GM13976 (cell line): Measurements from ENCODE around the gene PRMT2.
"Not testable (repeated sequence)": the region's sequence is repeated elsewhere in the genome, so short reads cannot be mapped to it uniquely, and the experiment has no call there.

ENCODE experiments used
- DNase-seq: peaks from one replicate; pipeline ENCODE4 v3.0.0; 2012; ENCODE audit warnings: low spot score
- in situ Hi-C: fragments of 300-500 bp; cut with MboI; formaldehyde crosslinking; loops from one replicate; pipeline ENCODE4 v1.12.0; 2022; ENCODE audit warnings: low sequenced_read_pairs, mixed read lengths, inconsistent platforms; ENCODE audit not compliant: unreplicated experiment
- TF ChIP-seq, protein P1 (sequence below): IDR thresholded peaks from 2 replicates; pipeline ENCODE4 v1.5.1; 2012; ENCODE audit warnings: borderline replicate concordance, mild to moderate bottlenecking; ENCODE audit not compliant: insufficient read depth; ENCODE audit errors: extremely low read depth, missing control alignments, control extremely low read depth

Gene PRMT2

DNA sequence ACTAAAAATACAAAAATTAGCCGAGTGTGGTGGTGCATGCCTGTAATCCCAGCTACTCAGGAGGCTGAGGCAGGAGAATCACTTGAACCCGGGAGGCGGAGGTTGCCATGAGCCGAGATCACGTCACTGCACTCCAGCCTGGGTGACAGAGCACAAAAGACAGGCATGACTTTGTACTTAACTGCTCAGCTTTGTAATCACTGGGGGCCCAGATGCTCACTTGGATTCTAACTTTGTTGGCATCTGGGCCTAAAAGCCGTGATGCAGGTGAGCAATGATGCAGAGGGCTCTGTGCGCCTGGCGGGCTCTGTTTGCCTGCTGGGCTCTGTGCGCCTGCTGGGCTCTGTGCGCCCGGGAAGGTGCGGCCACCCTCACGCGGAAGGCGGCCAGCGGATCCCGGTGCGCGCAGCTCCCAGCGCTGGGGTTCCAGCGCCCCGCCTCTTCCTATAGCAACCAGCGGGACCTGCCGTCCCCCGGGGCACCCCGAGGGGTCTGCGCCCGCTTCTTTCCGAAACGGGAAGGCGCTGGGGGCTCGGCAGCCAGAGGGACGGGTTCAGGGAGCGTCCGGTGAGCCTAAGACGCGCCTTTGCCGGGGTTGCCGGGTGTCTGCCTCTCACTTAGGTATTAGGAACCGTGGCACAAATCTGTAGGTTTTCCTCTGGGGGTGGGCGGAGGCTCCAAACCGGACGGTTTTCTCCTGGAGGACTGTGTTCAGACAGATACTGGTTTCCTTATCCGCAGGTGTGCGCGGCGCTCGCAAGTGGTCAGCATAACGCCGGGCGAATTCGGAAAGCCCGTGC, 31.7 kb downstream of the PRMT2 start:
- in situ Hi-C loops, result no loop called here
- peak; percentile 62 for DNase-seq
- TF ChIP-seq, protein P1, sequence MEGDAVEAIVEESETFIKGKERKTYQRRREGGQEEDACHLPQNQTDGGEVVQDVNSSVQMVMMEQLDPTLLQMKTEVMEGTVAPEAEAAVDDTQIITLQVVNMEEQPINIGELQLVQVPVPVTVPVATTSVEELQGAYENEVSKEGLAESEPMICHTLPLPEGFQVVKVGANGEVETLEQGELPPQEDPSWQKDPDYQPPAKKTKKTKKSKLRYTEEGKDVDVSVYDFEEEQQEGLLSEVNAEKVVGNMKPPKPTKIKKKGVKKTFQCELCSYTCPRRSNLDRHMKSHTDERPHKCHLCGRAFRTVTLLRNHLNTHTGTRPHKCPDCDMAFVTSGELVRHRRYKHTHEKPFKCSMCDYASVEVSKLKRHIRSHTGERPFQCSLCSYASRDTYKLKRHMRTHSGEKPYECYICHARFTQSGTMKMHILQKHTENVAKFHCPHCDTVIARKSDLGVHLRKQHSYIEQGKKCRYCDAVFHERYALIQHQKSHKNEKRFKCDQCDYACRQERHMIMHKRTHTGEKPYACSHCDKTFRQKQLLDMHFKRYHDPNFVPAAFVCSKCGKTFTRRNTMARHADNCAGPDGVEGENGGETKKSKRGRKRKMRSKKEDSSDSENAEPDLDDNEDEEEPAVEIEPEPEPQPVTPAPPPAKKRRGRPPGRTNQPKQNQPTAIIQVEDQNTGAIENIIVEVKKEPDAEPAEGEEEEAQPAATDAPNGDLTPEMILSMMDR, result no peak

DNA sequence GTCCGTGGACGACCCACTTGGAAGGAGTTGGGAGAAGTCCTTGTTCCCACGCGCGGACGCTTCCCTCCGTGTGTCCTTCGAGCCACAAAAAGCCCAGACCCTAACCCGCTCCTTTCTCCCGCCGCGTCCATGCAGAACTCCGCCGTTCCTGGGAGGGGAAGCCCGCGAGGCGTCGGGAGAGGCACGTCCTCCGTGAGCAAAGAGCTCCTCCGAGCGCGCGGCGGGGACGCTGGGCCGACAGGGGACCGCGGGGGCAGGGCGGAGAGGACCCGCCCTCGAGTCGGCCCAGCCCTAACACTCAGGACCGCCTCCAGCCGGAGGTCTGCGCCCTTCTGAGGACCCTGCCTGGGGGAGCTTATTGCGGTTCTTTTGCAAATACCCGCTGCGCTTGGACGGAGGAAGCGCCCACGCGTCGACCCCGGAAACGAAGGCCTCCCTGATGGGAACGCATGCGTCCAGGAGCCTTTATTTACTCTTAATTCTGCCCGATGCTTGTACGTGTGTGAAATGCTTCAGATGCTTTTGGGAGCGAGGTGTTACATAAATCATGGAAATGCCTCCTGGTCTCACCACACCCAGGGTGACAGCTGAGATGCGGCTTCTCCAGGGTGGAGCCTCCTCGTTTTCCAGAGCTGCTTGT, 32.4 kb downstream of the PRMT2 start:
- in situ Hi-C loops, result no loop called here

DNA sequence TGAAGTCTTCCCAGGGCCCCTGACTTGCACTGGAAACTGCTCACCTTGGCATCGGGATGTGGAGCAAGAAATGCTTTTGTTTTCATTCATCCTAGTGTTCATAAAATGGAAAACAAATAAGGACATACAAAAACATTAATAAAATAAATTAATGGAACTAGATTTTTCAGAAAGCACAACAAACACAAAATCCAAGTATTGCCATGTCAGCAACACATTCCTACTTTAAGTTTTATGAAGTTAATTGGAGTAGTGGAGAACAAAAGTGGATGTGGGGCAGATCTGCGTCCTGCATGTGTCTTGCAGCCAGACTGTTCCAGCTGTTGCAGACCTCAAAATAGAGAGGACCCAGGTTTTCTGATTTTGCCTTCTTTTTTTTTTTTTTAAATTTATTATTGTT, 32.9 kb downstream of the PRMT2 start:
- DNase-seq, result no peak
- in situ Hi-C loops, result no loop called here
- TF ChIP-seq, protein P1, result no peak

More for the DNA sequence above, 32.4 kb downstream of the PRMT2 start:
- TF ChIP-seq, protein P1, result peak; percentile 2
- peak; percentile 75 for DNase-seq

DNA sequence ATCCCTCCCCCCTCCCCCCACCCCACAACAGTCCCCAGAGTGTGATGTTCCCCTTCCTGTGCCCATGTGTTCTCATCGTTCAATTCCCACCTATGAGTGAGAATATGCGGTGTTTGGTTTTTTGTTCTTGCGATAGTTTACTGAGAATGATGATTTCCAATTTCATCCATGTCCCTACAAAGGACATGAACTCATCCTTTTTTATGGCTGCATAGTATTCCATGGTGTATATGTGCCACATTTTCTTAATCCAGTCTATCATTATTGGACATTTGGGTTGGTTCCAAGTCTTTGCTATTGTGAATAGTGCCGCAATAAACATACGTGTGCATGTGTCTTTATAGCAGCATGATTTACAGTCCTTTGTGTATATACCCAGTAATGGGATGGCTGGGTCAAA, 33.4 kb downstream of the PRMT2 start:
- in situ Hi-C loops, DNase-seq: not testable (repeated sequence)

DNA sequence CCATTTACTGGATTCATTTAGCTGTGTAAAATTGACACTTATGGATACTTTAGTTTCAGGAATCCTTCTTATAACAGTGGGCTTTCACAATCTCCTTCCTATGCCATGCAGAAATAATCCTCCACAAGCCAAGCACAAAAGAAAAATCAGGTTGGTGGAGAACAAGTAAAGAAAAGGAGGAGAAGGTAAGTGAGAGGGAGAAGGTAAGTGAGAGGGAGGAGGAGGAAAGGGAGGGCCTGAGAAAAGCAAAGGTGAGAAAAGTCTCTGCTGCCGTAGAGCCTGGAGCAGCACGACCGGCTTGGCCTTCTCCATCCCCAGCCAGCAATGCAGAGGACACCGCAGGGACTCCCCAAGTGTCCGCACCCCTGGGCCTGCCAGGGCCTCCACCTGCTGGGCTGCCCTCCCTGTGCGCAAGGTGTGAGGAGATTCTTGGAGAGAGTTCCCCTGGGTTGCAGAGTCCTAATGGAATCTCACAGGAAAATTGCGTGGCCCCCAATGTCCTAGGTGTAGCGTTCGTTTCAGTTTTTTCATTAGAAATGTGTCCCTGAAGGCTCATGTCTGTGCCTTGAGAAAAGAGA, 39.0 kb downstream of the PRMT2 start:
- in situ Hi-C loops, result no loop called here

DNA sequence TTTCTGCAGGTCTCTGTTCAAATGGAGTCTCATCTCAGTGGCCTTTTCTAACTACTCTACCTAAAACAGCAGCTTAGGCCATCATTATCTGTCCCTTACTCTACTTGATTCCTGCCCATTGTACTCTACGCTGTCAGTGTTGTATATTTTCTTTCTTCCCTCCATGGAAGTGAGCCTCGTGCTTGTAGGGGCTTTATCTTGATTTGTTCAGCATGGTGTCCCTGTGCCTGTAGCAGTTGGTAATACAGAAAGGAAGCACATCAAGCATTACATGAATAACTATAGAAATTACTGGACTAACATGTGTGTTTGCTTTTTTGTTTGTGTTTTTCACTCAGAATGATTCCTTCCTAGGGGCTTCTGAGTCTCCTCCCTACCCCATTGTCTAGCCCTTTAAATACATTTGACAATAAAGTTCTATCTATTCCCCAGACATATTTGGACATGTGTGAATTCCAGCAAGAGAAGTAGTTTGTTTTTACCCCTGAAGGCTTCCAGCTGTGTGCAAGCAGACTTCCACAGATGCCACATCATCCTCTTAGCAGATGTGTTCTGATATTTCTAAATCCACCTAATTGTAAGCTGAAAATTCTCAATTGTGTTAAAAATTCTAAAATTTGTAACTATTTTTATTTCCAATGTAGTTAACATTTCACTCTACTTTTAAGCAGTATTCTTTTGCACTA, 40.3 kb downstream of the PRMT2 start:
- no peak for DNase-seq

More for the DNA sequence above, 39.0 kb downstream of the PRMT2 start:
- no peak for DNase-seq
- TF ChIP-seq, protein P1, result no peak

DNA sequence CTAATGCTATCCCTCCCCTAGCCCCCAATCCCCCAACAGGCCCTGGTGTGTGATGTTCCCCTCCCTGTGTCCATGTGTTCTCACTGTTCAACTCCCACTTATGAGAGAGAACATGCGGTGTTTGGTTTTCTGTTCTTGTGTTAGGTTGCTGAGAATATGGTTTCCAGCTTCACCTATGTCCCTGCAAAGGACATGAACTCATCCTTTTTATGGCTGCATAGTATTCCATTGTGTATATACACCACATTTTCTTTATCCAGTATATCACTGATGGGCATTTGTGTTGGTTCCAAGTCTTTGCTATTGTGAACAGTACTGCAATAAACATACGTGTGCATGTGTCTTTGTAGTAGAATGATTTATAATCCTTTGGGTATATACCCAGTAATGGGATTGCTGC, 41.1 kb downstream of the PRMT2 start:
- DNase-seq, in situ Hi-C loops: not testable (repeated sequence)

More for the DNA sequence above, 40.3 kb downstream of the PRMT2 start:
- in situ Hi-C loops, result no loop called here
- TF ChIP-seq, protein P1, result no peak

DNA sequence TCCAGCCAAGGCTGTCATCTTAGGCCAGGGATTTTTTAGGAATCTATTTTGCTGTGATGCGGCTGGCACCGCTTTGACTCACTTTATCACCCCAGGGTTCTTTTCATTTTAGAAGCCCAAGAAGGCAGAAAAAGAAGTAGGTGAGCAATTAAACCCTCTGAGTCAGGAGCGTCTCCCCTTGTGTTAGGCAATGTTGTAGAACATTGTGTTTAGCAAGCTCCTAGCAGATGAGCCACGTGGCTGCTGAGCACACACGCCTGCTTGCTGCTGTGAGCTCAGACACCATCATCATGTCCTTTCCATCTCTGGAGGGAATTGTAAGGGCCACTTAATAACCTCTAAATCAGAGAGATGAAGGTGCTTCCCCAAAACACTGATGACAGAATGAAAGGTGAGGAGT, 46.1 kb downstream of the PRMT2 start:
- in situ Hi-C loops, DNase-seq: not testable (repeated sequence)

DNA sequence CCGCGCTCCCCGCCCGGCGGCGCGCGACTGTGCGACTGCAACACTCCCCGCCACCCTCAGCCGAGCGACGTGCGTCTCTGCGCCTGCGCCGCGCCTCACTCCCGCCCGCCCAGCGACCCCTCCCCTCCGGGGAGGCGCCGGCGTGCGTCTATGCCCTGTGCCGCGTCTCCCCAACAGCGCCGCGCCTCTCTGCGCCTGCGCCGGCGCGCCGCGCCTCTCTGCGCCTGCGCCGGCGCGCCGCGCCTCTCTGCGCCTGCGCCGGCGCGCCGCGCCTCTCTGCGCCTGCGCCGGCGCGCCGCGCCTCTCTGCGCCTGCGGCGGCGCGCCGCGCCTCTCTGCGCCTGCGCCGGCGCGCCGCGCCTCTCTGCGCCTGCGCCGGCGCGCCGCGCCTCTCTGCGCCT, 63.2 kb downstream of the PRMT2 start:
- in situ Hi-C loops, result not testable (repeated sequence)

DNA sequence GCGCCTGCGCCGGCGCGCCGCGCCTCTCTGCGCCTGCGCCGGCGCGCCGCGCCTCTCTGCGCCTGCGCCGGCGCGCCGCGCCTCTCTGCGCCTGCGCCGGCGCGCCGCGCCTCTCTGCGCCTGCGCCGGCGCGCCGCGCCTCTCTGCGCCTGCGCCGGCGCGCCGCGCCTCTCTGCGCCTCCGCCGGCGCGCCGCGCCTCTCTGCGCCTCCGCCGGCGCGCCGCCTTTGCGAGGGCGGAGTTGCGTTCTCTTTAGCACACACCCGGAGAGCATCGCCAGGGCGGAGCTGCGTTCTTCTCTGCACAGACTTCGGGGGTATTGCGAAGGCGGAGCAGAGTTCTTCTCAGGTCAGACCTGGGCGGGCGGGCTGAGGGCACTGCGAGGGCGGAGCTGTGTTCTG, 63.6 kb downstream of the PRMT2 start:
- DNase-seq, in situ Hi-C loops: not testable (repeated sequence)

More for the DNA sequence above, 63.2 kb downstream of the PRMT2 start:
- DNase-seq, result not testable (repeated sequence)
